AG04449 (cell line): ENCODE results near the gene ABAT.

ENCODE experiments used
- CTCF ChIA-PET: fragments of 350-600 bp; formaldehyde crosslinking; extraction: SDS; loops from one replicate; lab custom pipeline; 2021; ENCODE audit warnings: antibody characterized with exemption; lab: Yijun Ruan, JAX
- POLR2A ChIA-PET: fragments of 400-600, 350-600 bp; formaldehyde crosslinking; extraction: SDS; loops from one replicate; lab custom pipeline; 2020; ENCODE audit warnings: antibody characterized with exemption, inconsistent platforms; lab: Yijun Ruan, JAX
- DNase-seq: peaks from one replicate; pipeline ENCODE4 v3.0.0-alpha.2; 2010; ENCODE audit warnings: low read depth, low spot score
- H3K4me3 ChIP-seq: 2 replicates; pipeline ENCODE4 v1.5.1; 2011; ENCODE audit warnings: low read depth, mild to moderate bottlenecking, control low read depth, low read length
- TF ChIP-seq, protein P1 (sequence below): IDR thresholded peaks from one replicate; pipeline ENCODE4 v1.5.1; 2011; ENCODE audit warnings: mild to moderate bottlenecking, moderate library complexity, low read length, control low read depth, inconsistent platforms; ENCODE audit not compliant: insufficient read depth; ENCODE audit errors: missing control alignments

The ABAT gene

GRCh38 chr16:8788578-8789172 is 114.3 kb downstream of the ABAT start:
- no peak overlapping the region for H3K4me3 ChIP-seq
- TF ChIP-seq, protein P1, sequence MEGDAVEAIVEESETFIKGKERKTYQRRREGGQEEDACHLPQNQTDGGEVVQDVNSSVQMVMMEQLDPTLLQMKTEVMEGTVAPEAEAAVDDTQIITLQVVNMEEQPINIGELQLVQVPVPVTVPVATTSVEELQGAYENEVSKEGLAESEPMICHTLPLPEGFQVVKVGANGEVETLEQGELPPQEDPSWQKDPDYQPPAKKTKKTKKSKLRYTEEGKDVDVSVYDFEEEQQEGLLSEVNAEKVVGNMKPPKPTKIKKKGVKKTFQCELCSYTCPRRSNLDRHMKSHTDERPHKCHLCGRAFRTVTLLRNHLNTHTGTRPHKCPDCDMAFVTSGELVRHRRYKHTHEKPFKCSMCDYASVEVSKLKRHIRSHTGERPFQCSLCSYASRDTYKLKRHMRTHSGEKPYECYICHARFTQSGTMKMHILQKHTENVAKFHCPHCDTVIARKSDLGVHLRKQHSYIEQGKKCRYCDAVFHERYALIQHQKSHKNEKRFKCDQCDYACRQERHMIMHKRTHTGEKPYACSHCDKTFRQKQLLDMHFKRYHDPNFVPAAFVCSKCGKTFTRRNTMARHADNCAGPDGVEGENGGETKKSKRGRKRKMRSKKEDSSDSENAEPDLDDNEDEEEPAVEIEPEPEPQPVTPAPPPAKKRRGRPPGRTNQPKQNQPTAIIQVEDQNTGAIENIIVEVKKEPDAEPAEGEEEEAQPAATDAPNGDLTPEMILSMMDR = no peak
- ChIA-PET POLR2A (no interaction called here), CTCF (interaction anchor here (0.7 to 15.9 kb wide), 5 partner anchors 8 to 220 kb away, joined by 3 to 342 read pairs (median 3); partner anchors contain the start of gene TMEM186)
- DNase-seq = no peak

DNA sequence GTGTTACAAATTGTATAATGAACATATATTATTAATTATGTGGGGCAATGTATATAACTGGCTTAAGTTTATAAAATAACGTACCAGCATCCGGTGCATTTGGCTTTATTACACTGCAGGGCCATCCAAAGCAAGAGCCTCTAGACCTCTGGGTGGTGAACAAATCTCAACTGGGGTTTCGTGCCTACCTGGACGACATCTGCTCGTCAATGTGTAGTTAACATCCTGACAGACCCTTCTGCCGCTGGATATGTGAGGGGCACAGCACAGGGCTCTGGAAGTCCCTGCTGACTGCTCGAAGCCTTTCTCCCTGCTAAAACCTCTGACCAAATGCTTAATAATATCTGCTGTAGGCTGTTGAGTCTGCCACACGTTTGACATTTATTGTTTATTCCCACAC is 120.7 kb downstream of the ABAT start:
- TF ChIP-seq, protein P1 = no peak
- ChIA-PET CTCF (interaction anchor here (2.6 to 15.9 kb wide), 2 partner anchors 137 to 228 kb away, joined by 10 to 342 read pairs; no protein-coding TSS in a partner anchor), POLR2A (no interaction called here)
- no peak for DNase-seq
- no peak overlapping the region for H3K4me3 ChIP-seq

DNA sequence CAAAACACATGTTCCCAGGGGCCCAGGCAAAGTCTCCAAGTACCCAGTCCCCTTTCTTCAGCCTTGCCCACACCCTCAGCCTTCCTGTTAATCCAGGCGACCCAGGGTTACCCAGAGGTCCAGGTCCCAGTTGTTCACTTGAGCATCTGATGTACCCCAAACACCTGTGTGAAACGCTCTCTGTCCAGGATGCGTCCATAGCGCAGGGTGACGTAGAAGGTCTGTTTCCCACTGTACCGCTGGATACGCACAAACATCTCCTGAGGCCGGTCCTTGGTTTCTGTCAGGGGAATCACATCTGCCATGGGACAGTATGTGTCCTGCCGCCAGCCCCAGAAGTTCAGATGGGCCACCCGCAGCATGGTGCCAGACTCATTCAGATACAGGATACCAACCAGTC is 121.4 kb downstream of the ABAT start:
- ChIA-PET CTCF (interaction anchor here (2.6 to 15.9 kb wide), 2 partner anchors 137 to 228 kb away, joined by 10 to 342 read pairs; no protein-coding TSS in a partner anchor), POLR2A (no interaction called here)
- DNase-seq = no peak
- TF ChIP-seq, protein P1 = no peak
- no peak overlapping the region for H3K4me3 ChIP-seq

- ChIA-PET POLR2A (interaction anchor here (0.6 kb wide), 1 partner anchor 119 kb away, joined by 3 read pairs; no protein-coding TSS in a partner anchor), CTCF (interaction anchor here (0.8 to 15.9 kb wide), 5 partner anchors 8 to 229 kb away, joined by 3 to 342 read pairs (median 10); no protein-coding TSS in a partner anchor)
- TF ChIP-seq, protein P1 = no peak
- H3K4me3 ChIP-seq = peak overlapping the region; percentile 98
- no peak for DNase-seq
Measured at GRCh38 chr16:8796469-8797363, 122.3 kb downstream of the ABAT start.

DNA sequence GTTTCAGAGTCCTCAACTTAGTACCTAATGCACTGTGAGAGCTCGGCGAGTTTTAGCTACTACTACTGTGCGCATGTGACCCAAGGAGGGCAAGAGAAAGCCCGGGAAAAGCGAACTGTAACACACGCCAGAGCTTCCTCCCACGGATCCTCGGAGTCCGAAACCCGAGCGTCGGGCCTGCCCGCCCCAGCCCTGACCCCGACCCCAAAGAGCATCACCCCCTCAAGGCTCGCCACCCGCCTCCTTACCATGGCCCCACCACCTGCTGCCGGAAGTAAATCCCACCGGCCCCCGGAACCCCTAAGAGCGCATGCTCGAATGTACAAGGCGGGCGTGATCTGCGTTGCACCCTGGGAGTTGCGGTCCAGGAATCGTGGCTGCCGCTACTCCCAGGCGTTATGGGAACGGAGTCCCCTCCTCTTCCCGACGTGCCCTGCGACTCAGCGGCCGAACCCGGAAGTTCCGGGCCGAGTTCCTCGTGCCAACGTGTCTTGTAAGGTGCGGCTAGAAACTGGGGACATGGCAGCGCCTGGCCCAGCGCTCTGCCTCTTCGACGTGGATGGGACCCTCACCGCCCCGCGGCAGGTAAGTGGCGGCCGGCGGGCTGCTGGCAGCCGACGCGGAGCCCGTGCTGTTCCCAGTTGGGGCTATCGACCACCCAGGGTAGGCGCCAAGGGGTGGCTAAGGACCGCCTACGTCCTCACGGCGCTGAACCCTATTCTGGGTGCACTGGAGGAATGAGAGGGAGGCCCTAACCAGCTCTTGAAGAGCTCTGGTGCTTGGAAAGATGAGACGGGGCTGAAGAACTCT is 123.2 kb downstream of the ABAT start, which contains the start of the genes PMM2 and TMEM186:
TSS of gene PMM2 (plus strand) at position 476 of the 810 bp plus-strand sequence. CDS start at position 520, 44 bp downstream.
TSS of gene TMEM186 (minus strand) at position 276 of the 810 bp plus-strand sequence. CDS start at position 251, 25 bp downstream.
- DNase-seq = peak; percentile 73
- TF ChIP-seq, protein P1 = no peak
- POLR2A ChIA-PET = interaction anchor here (0.6 to 0.7 kb wide), 2 partner anchors 9 to 120 kb away, joined by 3 read pairs; no protein-coding TSS in a partner anchor
- CTCF ChIA-PET = interaction anchor here (0.8 to 15.9 kb wide), 7 partner anchors 9 to 230 kb away, joined by 3 to 342 read pairs (median 10); no protein-coding TSS in a partner anchor
- H3K4me3 ChIP-seq = peak within 1 kb of the TSS; percentile 98
